Limb (tissue), 2 donors: ENCODE measurements around the gene ATXN1.

Source experiments
- DNase-seq, 2 donors: peaks; one replicate each; pipeline ENCODE4 v3.0.0-alpha.2; 2016; ENCODE audit errors: extremely low spot score in 2 of 2

ATXN1 gene

GRCh38 chr6:16783509-16783908 lies 22.2 kb upstream of the ATXN1 start:
- DNase-seq, result no peak

GRCh38 chr6:16782278-16782677 lies 21.0 kb upstream of the ATXN1 start:
- DNase-seq, result no peak

GRCh38 chr6:16781348-16782169 lies 20.3 kb upstream of the ATXN1 start:
- no peak for DNase-seq

- DNase-seq, result no peak
Measured at GRCh38 chr6:16778521-16778920, 17.3 kb upstream of the ATXN1 start.

- DNase-seq, result no peak
Measured at GRCh38 chr6:16777794-16778193, 16.5 kb upstream of the ATXN1 start.

GRCh38 chr6:16776394-16777017 lies 15.2 kb upstream of the ATXN1 start:
- DNase-seq, result no peak

- no peak for DNase-seq
Measured at GRCh38 chr6:16774437-16774836, 13.2 kb upstream of the ATXN1 start.

- DNase-seq, result no peak
Measured at GRCh38 chr6:16773362-16773761, 12.1 kb upstream of the ATXN1 start.

- DNase-seq, result peak; percentile 65 to 74
Measured at GRCh38 chr6:16770701-16771569, 9.7 kb upstream of the ATXN1 start.

GRCh38 chr6:16769986-16770376 lies 8.7 kb upstream of the ATXN1 start:
- DNase-seq, result no peak

GRCh38 chr6:16769131-16769985 lies 8.1 kb upstream of the ATXN1 start:
- no peak for DNase-seq

- DNase-seq, result no peak
Measured at GRCh38 chr6:16768477-16768830, 7.2 kb upstream of the ATXN1 start.

GRCh38 chr6:16767765-16768476 lies 6.7 kb upstream of the ATXN1 start:
- no peak for DNase-seq

GRCh38 chr6:16766836-16767745 lies 5.8 kb upstream of the ATXN1 start:
- no peak for DNase-seq

GRCh38 chr6:16766043-16766536 lies 4.8 kb upstream of the ATXN1 start:
- DNase-seq, result no peak

- DNase-seq, result no peak
Measured at GRCh38 chr6:16765235-16765634, 4.0 kb upstream of the ATXN1 start.

GRCh38 chr6:16764188-16764950 lies 3.1 kb upstream of the ATXN1 start:
- DNase-seq, result peak in 1 of 2 donors; percentile 73
